ENCODE data around the gene LCAT.
A peak's percentile ranks its signal among the peaks of the same experiment; 100 is the strongest.

Gene LCAT

DNA sequence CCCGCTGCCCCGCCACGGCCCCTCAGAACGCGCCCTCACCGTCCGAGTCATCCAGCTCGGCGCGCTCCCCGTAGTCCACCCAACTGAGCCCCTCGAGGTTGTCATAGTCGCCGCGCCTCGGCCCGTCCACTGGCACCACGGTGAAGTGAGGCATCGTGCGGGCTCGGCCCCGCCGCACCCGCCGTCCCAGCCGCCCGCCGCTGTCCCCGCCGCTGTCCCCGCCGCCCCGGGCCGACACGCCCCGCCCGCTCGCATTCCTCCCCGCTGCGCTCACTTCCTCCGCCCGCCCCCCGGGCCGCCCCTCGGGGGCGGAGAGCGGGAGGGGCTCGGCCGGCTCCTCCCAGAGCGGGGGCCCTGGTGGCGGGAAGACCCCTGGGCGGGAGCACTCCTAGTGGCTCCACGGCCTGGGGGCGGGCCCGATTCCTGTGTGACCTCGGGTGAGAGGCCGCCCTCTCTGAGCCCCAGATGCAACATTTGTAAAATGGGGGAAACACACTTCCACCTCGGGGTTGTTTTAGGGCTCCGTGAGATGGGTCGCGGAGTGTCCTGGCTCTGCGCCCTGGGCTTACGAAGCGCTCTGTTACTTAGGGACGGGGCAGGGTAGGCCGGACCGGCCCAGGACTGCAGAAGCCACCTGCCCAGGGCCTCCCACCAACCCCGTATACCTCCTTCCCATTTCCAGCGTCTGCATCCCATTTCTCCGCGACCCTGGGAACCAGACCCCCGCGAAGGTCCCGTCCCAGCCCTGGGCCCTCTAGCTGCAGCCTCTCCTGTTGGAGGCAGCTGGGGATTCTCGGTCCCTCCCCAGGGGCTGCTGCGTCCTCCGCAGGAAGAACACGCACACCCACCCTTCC lies 24.7 kb upstream of the LCAT start, which contains the start of gene SLC12A4:
TSS of gene SLC12A4 (minus strand) at position 238 of the 854 bp plus-strand sequence. CDS start at position 154, 84 bp downstream.
- peak; percentile 87 for DNase-seq

DNA sequence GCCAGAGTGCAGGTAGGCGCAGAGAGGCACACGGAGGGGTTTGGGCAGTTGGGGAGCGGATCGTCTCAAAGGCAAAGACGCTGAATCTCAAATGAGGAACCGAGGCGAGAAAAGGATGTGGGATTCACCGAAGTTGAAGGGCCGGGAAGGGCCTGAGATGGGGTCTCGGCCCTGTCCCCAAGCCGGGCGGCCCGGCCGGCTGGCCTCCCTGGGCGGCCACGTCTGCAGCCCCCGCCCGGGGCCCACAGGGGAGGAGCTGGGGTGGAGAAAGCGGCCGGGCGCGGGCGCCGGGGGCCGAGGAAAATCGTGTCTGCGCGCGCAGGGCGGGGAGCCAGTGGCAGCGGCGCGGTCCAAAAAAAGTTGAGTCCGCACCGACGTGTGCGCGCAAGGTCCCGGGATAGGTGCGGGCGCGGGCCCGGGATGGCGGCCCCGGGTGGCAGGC lies 24.1 kb upstream of the LCAT start:
- DNase-seq, result no peak

GRCh38 chr16:67967183-67967957 lies 23.4 kb upstream of the LCAT start:
- no peak for DNase-seq

DNA sequence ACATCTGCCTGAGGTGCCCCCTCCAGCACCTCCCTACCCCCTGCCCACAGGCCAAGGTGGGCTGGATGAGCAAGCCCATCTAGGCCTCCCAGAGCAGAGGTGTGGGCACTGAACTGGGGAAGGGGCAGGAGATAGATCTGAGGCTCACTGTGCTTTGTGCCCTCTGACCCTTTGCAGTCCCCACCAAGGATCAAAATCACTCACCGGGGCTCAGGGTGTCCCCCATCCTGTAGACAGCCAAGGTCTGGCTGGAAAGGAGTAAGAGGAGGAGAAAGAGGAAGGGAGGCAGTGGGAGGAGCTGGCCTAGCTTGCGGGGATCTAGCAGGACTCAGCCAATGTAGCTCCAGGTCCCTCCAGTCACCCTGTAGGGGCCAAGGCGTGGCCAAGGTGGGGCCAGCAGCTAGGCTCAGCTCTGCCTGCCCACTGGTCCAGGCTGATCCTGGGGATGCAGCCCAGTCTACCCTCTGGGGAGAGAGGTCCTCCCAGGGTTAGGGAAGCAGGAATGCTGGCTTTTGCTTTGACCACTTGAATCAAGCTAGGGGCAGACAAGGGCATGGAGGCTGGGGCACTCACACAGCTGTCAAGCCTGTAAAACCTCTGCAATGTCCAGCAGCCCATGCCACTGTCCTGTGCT lies 22.7 kb upstream of the LCAT start:
- DNase-seq, result no peak

DNA sequence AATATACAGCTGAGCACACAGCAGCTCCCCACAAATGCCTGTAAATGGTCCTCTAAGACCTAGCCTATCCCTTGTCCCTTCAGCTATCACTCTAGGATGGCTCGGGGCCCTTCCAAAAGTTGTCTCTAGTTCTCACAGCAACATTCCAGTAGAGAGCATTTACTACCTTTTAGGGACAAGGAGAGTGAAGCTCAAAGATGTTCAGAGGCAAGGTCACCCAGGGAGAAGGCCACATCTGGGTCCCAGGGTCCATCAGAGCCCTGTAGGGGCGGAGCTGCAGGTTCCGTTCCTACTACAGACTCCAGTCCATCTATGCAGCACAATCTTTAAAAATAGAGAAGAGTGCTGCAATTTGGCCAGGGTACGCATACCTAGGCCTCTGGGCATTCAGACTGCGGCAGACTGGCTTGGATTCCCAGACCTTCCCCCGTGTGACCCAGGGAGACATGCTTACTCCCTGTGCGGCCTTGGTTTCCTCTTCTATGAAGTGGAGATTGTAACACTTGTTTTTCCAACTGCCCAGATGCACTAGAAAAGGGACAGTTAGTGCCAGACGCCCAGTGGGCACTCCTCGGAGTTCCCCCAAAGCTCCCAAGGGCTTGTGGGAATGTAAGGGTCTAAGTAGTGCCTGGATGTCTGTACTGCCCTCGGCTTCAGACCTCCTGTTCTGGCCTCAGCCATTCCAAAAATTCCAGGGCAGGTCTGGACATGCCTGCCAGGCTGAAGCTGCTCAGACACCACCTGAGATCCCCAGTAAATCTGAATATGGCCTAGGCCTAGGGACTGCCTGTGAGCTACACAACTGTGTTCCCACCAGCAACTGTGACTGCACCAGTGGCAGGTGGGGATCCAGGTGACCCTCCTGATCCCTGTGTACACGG lies 22.0 kb upstream of the LCAT start:
- DNase-seq, result no peak

GRCh38 chr16:67964477-67965131 lies 20.7 kb upstream of the LCAT start:
- no peak for DNase-seq

DNA sequence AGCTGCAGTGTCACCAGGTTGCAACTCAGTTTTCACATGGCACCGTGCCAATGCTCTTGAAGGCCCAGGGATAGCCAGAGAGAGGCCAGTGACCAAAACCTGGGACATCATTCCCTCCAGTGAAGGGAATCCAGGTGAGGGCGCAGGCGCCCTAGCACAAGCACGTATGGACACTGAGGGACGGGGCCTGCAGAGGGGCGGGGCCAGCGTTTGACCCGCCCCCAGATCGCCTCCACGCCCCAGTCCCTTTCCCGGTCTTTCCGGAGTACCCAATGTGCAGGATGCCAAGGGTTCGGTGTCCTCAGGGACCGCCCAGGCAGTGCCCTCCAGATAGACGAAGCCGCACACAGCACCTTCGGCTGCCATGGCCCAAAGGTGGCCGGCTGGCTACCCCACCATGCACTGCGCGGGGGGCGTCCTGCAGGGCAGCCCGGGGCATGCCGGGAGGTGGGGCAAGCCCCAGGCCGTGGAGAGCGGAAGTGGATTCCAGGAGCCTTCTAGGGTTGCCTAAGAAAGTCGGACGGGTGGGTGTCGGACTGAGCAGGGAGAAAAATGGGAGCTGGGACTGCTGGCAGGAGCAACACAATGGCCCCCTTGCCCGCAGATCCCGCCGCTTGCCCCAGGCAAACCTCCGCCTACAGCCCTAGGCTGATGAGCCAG lies 19.9 kb upstream of the LCAT start:
- no peak for DNase-seq

- DNase-seq, result no peak
These were observed 19.4 kb upstream of the LCAT start for GRCh38 chr16:67963292-67963661.

GRCh38 chr16:67962135-67962534 lies 18.2 kb upstream of the LCAT start:
- no peak for DNase-seq

GRCh38 chr16:67961551-67961957 lies 17.6 kb upstream of the LCAT start:
- no peak for DNase-seq

DNA sequence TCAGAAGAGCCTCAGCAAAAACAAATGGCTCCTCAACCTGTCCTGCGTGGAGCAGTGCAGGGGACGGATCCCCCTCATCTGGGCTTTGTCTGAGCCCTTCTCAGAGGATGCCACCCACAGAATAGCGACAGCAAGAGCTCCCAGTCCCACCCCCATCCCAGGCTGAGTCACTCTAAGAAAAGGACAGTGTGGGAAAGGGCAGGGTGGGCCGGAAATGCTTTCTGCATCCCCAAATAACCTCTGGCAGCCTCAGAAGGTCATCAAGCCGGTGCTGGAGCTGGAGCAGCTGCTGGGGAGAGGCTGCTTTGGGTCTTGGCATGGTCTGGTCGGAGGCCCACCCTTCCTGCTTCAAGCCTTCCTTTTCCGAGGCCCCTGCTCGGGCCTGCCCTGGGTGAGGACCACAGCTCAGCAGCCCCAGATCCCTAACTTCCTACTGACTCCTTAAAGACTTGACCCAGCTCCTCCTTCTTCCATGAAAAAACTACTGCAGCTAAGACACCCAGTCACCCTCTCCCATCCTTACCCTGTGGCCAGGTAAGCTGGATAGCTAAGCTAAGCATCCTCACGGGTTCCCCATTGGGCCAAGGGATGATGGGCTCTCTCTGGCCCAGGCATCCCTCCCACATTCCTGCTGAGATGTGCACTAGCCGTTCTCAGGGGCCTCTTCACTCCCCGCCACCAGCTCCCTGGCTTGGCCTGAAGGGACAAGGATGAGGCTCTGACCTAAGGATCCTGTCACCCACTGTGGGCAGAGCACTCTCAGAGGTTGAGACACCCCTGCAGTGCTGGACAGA lies 15.8 kb upstream of the LCAT start:
- no peak for DNase-seq

DNA sequence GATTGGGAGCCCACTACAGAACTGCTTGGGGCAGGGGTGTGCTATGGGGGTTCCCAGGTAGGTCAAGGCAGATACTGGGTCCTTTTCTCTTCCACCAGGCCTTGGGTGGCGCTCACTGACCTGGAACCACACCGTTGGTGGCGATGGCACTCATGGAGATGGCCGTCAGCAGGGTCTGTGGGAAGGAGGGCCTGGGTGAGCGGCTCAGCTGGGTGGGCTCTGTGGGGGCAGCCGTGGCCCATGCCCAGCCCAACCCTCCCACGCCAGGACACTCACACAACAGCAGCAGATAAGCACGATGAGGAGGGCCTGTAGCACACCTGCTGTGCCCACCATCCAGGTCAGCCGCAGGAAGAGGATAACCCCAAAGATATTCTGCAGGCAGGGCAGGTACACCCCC lies 13.7 kb upstream of the LCAT start:
- no peak for DNase-seq

GRCh38 chr16:67954421-67955196 lies 10.7 kb upstream of the LCAT start:
- DNase-seq, result no peak

- no peak for DNase-seq
These were observed 9.9 kb upstream of the LCAT start for GRCh38 chr16:67953641-67954375.

DNA sequence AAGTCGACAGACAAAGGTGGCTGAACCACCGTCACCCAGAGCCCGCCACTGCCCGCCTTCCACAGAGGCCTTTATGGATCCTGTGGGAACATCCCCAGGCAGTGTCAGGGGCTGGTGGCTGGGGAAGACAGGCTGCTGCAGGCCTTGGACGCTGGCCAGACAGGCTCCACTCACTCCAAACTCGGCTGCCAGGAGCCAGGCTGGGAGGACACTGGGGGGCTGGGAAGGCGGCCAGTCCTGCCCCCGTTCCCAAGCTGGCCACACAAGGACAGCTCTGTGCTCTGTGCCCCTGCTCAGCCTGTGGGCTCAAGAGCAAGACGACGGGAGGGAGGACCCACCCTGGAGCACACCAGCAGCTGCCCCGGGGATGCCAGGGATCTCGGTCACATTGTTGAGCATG lies 7.6 kb upstream of the LCAT start:
- DNase-seq, result no peak

GRCh38 chr16:67950335-67950843 lies 6.5 kb upstream of the LCAT start:
- DNase-seq, result no peak

DNA sequence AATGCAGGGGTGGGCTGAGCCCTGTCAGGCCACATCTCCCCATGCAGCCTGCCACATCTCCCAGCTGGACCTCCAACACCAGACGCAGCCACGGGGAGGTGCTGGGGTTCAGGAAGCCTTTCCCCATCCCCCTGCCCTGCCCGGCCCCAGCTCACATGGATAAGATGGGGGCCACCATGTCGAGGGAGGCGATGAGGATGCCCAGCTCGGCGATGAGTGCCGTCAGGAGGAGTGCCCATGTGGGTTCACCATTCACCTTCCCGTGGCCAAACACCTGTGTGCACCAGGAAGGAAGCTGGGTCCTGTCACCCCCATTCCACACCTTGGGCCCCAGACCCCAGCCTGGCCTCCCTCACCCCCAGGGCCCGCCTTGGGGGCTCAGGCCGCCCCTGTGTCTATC lies 5.7 kb upstream of the LCAT start:
- DNase-seq, result no peak

GRCh38 chr16:67948015-67948414 lies 4.1 kb upstream of the LCAT start:
- no peak for DNase-seq
